Raji (cell line): ENCODE measurements around the gene JAM3.

Experiments used
- POLR2A ChIP-seq: IDR thresholded peaks from 2 replicates; pipeline ENCODE4 v1.6.1; 2011; ENCODE audit warnings: low read depth, low read length, control low read depth; ENCODE audit not compliant: insufficient read depth

JAM3 gene

GRCh38 chr11:134139873-134140331 lies 71.0 kb downstream of the JAM3 start:
- TF ChIP-seq POLR2A: no peak

- TF ChIP-seq POLR2A: no peak
Measured at GRCh38 chr11:134140961-134141490, 72.2 kb downstream of the JAM3 start.

GRCh38 chr11:134142536-134142935 lies 73.7 kb downstream of the JAM3 start:
- TF ChIP-seq POLR2A: no peak

- TF ChIP-seq POLR2A: no peak
Measured at GRCh38 chr11:134143801-134144200, 74.9 kb downstream of the JAM3 start.

GRCh38 chr11:134144744-134145143 lies 75.9 kb downstream of the JAM3 start:
- TF ChIP-seq POLR2A: no peak

- no peak for TF ChIP-seq POLR2A
Measured at GRCh38 chr11:134145715-134146114, 76.8 kb downstream of the JAM3 start.

GRCh38 chr11:134146598-134146997 lies 77.7 kb downstream of the JAM3 start:
- no peak for TF ChIP-seq POLR2A

GRCh38 chr11:134149371-134149770 lies 80.5 kb downstream of the JAM3 start:
- TF ChIP-seq POLR2A: no peak

GRCh38 chr11:134150195-134150903 lies 81.5 kb downstream of the JAM3 start:
- no peak for TF ChIP-seq POLR2A

- no peak for TF ChIP-seq POLR2A
Measured at GRCh38 chr11:134151083-134151747, 82.3 kb downstream of the JAM3 start.

- TF ChIP-seq POLR2A: no peak
Measured at GRCh38 chr11:134152696-134153095, 83.8 kb downstream of the JAM3 start.

- TF ChIP-seq POLR2A: no peak
Measured at GRCh38 chr11:134153147-134153905, 84.5 kb downstream of the JAM3 start.

- no peak for TF ChIP-seq POLR2A
Measured at GRCh38 chr11:134154441-134154840, 85.6 kb downstream of the JAM3 start.

- TF ChIP-seq POLR2A: no peak
Measured at GRCh38 chr11:134155456-134155855, 86.6 kb downstream of the JAM3 start.
